Nephron (organoid): ENCODE measurements around the gene SLC45A1.

ENCODE experiments used
- H3K27ac Mint-ChIP-seq, 3 experiments: 2 replicates each; pipeline ENCODE4 v1.8.0; 2020; ENCODE audit warnings: mixed read lengths in 3 of 3, mild to moderate bottlenecking in 2 of 3, moderate library complexity in 1 of 3
- H3K27me3 Mint-ChIP-seq: 2 replicates; pipeline ENCODE4 v1.8.0; 2021; ENCODE audit warnings: low read depth, mild to moderate bottlenecking, moderate library complexity, mixed read lengths
- H3K36me3 Mint-ChIP-seq: 2 replicates; pipeline ENCODE4 v1.8.0; 2020; ENCODE audit warnings: low read depth, mixed read lengths
- H3K4me1 Mint-ChIP-seq: 2 replicates; pipeline ENCODE4 v1.8.0; 2020; ENCODE audit warnings: mixed read lengths
- H3K4me3 Mint-ChIP-seq, 3 experiments: 2 replicates each; pipeline ENCODE4 v1.8.0; 2020; ENCODE audit warnings: mild to moderate bottlenecking in 3 of 3, mixed read lengths in 3 of 3, moderate library complexity in 2 of 3
- H3K9me3 Mint-ChIP-seq: 2 replicates; pipeline ENCODE4 v1.8.0; 2020; ENCODE audit warnings: mixed read lengths
- TF ChIP-seq, protein P1 (sequence below), 3 experiments: fragments of 200-600 bp; sonication (generic); IDR thresholded peaks; one replicate each; pipeline ENCODE4 v1.5.0; 2021; ENCODE audit warnings: antibody characterized with exemption in 3 of 3; ENCODE audit not compliant: unreplicated experiment in 3 of 3

Gene SLC45A1

DNA sequence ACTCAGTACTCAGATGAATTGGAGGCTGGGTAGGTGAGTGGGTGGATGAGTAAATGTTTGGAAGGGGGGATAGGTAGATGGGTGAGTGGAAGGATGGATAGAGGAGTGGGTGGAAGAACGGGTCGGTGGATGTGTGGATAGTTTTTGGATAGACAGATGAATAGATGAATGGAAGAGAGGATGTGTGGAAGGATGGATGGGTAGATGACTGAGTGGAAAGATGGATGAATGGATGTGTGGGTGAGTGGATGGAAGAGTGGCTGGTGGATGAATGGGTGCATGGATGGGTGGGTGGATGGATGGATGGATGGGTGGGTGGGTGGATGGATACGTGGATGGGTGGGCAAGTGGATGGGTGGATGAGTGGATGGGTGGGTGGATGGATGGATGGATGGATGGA lies 3.7 kb downstream of the SLC45A1 start:
- Mint-ChIP-seq H3K27ac (no peak overlapping the region), H3K4me1 (peaks cover 4% of the 10 kb centered on the region), H3K9me3 (peaks cover 3% of the 10 kb centered on the region), H3K27me3 (peaks cover 36% of the 10 kb centered on the region), H3K36me3 (no peaks in the 10 kb centered on the region), H3K4me3 (no peak overlapping the region)
- TF ChIP-seq, protein P1, sequence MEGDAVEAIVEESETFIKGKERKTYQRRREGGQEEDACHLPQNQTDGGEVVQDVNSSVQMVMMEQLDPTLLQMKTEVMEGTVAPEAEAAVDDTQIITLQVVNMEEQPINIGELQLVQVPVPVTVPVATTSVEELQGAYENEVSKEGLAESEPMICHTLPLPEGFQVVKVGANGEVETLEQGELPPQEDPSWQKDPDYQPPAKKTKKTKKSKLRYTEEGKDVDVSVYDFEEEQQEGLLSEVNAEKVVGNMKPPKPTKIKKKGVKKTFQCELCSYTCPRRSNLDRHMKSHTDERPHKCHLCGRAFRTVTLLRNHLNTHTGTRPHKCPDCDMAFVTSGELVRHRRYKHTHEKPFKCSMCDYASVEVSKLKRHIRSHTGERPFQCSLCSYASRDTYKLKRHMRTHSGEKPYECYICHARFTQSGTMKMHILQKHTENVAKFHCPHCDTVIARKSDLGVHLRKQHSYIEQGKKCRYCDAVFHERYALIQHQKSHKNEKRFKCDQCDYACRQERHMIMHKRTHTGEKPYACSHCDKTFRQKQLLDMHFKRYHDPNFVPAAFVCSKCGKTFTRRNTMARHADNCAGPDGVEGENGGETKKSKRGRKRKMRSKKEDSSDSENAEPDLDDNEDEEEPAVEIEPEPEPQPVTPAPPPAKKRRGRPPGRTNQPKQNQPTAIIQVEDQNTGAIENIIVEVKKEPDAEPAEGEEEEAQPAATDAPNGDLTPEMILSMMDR (IDR thresholded peaks at IDR 0.05; ENCODE audit: unreplicated experiment in 3 of 3) = no peak

DNA sequence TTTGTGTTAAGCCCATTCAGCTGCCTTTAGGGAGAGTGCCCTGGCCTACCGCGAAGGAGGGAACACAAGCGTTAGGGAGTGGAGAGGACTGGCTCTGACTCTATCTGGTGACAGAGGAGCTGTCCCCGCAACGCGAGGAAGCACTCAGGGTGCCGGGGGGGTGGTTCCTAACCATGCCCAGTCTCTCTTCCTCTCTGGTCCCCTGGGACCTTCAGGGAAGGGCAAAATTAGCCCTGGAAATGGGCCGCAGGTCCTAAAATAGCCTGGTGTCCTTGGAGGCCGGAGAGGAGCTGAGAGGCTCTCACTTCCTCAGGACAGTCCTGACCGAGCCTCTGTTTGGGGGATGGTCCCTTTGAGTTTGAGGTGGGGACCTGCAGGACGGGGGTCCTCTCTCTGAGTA lies 5.8 kb downstream of the SLC45A1 start:
- Mint-ChIP-seq H3K4me3 (no peak overlapping the region), H3K36me3 (no peaks in the 10 kb centered on the region), H3K27me3 (peaks cover 20% of the 10 kb centered on the region), H3K4me1 (no peaks in the 10 kb centered on the region), H3K9me3 (peaks cover 3% of the 10 kb centered on the region), H3K27ac (no peak overlapping the region)
- TF ChIP-seq, protein P1 (IDR thresholded peaks at IDR 0.05; ENCODE audit: unreplicated experiment in 3 of 3) = no peak

DNA sequence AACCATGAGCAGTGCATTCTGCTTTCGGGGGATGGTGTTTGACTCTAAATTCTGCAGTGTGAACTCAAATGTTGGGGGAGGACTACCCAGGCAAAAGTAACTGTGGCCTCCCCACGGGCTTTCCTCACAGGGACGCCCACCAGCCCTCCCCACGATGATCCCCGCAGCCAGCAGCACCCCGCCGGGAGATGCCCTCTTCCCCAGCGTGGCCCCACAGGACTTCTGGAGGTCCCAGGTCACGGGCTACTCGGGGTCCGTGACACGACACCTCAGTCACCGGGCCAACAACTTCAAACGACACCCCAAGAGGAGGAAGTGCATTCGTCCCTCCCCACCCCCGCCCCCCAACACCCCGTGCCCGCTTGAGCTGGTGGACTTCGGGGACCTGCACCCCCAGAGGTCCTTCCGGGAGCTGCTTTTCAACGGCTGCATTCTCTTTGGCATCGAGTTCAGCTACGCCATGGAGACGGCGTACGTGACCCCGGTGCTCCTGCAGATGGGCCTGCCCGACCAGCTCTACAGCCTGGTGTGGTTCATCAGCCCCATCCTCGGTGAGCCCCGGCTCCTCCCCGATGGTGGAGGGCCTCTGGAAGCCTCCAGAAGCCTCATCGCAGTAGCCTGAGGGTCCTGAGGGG lies 6.4 kb downstream of the SLC45A1 start:
- Mint-ChIP-seq H3K27ac (no peak overlapping the region), H3K9me3 (peaks cover 3% of the 10 kb centered on the region), H3K4me3 (no peak overlapping the region), H3K27me3 (peaks cover 15% of the 10 kb centered on the region), H3K36me3 (no peaks in the 10 kb centered on the region), H3K4me1 (no peaks in the 10 kb centered on the region)
- TF ChIP-seq, protein P1 (IDR thresholded peaks at IDR 0.05; ENCODE audit: unreplicated experiment in 3 of 3) = no peak

DNA sequence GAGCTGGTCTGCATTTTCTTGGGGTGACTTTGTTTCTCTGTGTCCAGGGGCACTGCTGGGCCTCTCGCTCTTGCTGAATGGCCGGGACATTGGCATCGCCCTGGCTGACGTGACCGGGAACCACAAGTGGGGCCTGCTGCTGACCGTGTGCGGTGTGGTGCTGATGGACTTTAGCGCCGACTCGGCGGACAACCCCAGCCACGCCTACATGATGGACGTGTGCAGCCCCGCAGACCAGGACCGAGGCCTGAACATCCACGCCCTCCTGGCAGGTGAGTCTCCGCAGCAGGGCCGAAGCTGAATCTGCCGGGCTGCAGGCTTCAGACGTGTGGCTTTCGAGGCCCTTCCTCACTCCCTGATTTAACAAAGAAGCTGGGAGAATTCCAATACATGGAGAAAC lies 7.9 kb downstream of the SLC45A1 start:
- Mint-ChIP-seq H3K4me3 (no peak overlapping the region), H3K27me3 (peaks cover 7% of the 10 kb centered on the region), H3K9me3 (peaks cover 3% of the 10 kb centered on the region), H3K36me3 (no peaks in the 10 kb centered on the region), H3K27ac (no peak overlapping the region), H3K4me1 (no peaks in the 10 kb centered on the region)
- TF ChIP-seq, protein P1 (IDR thresholded peaks at IDR 0.05; ENCODE audit: unreplicated experiment in 3 of 3) = no peak

DNA sequence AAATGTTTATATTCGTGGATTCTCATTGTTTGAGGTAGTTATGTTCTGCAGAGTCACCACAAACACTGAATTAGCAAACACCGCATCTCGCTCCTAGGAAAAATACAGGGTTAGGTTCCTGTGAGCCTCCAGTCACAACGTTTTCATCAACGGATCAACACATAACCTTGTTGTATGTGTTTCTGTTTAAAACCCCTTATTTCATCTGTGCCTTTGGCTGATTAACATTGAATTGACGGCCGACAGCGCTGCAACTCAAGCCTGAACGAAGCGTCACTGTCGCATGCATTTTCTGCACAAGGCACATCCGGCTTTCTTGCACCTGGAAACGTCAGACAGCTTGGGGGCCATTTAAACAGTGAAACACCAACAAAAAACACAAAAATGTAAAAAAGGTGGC lies 8.4 kb downstream of the SLC45A1 start:
- peaks cover 3% of the 10 kb centered on the region for H3K9me3 Mint-ChIP-seq
- H3K27me3 Mint-ChIP-seq = peaks cover 2% of the 10 kb centered on the region
- TF ChIP-seq, protein P1 (IDR thresholded peaks at IDR 0.05; ENCODE audit: unreplicated experiment in 3 of 3) = no peak
- H3K27ac Mint-ChIP-seq = no peak overlapping the region
- H3K4me3 Mint-ChIP-seq = no peak overlapping the region
- H3K36me3 Mint-ChIP-seq = no peaks in the 10 kb centered on the region
- H3K4me1 Mint-ChIP-seq = no peaks in the 10 kb centered on the region

DNA sequence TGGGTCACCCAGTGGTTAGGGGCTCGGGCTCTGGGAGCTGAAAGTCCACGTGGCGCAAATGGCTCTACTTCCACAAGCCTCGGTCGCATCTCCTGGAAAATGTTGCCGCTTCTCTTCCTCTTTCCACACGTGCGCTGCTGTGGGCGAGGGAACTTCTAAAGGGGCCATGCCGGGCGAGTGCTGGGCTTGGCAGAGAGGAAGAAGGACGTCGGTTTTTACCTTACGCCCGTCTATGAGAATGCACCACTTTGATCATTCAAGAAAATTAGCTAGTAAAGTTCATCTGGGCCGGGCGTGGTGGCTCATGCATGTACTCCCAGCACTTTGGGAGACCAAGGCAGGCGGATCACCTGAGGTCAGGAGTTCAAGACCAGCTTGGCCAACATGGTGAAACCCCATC lies 10.4 kb downstream of the SLC45A1 start:
- TF ChIP-seq, protein P1 (IDR thresholded peaks at IDR 0.05; ENCODE audit: unreplicated experiment in 3 of 3) = no peak
- Mint-ChIP-seq H3K27me3 (no peaks in the 10 kb centered on the region), H3K9me3 (no peaks in the 10 kb centered on the region), H3K4me3 (no peak overlapping the region), H3K36me3 (no peaks in the 10 kb centered on the region), H3K4me1 (no peaks in the 10 kb centered on the region), H3K27ac (peak overlapping the region in 1 of 3 experiments; percentile 84)
